IMR-90 (cell line): ENCODE results near the gene UNK. TPM values are rescaled to one million over a fixed set of nuclear protein-coding genes. Genes with fewer than 3 reads are reported as not detected.

Experiments
- ATAC-seq: fragments of 200-7000 bp; cut with Tn5 transposase; 2 replicates; pipeline ENCODE4 v1.9.1; 2020; ENCODE audit warnings: low read depth, mild to moderate bottlenecking, moderate library complexity
- BruUV-seq: library from RNA; stranded (reverse); fragments of 400-500 nt; replicated peaks from 2 replicates; lab custom pipeline; 2021; lab: Mats Ljungman, UMichigan
- CTCF ChIA-PET: fragments of 300-600 bp; formaldehyde crosslinking; extraction: SDS; loops from one replicate; lab custom pipeline; 2021; ENCODE audit warnings: antibody characterized with exemption; lab: Yijun Ruan, JAX
- POLR2A ChIA-PET: fragments of 300-600 bp; sonication (Branson Sonifier 250); formaldehyde crosslinking; loops from one replicate; lab custom pipeline; 2022; ENCODE audit warnings: antibody characterized with exemption; ENCODE audit not compliant: unreplicated experiment; lab: Charles Lee
- DNase-seq: peaks from one replicate; pipeline ENCODE4 v3.0.0; 2013
- H2AFZ ChIP-seq: replicated peaks from 2 replicates; pipeline ENCODE3; 2013; ENCODE audit warnings: low read length, mild to moderate bottlenecking; ENCODE audit not compliant: poor library complexity
- H2AK5ac ChIP-seq: 2 replicates; pipeline ENCODE4 v1.6.1; 2013; ENCODE audit warnings: low read depth, low read length, inconsistent platforms
- H2AK9ac ChIP-seq: replicated peaks from 2 replicates; pipeline ENCODE3; 2013; ENCODE audit warnings: mild to moderate bottlenecking, low read depth, low read length, moderate library complexity; ENCODE audit not compliant: poor library complexity
- H2BK120ac ChIP-seq: 2 replicates; pipeline ENCODE4 v1.6.1; 2013; ENCODE audit warnings: low read depth, low read length, inconsistent platforms
- H2BK15ac ChIP-seq: 3 replicates; pipeline ENCODE4 v1.6.1; 2013; ENCODE audit warnings: low read depth, low read length, inconsistent platforms
- H2BK20ac ChIP-seq: 2 replicates; pipeline ENCODE4 v1.6.1; 2013; ENCODE audit warnings: low read depth, mild to moderate bottlenecking, inconsistent platforms, low read length, moderate library complexity
- H2BK5ac ChIP-seq: 2 replicates; pipeline ENCODE4 v1.6.1; 2013; ENCODE audit warnings: mild to moderate bottlenecking, low read depth, low read length, inconsistent platforms; ENCODE audit not compliant: poor library complexity, severe bottlenecking
- H3K14ac ChIP-seq: replicated peaks from 2 replicates; pipeline ENCODE4 v1.6.1; 2013; ENCODE audit warnings: low read depth, low read length, inconsistent platforms
- H3K18ac ChIP-seq: 2 replicates; pipeline ENCODE4 v1.6.1; 2013; ENCODE audit warnings: low read depth, low read length, control low read depth
- H3K23ac ChIP-seq: 2 replicates; pipeline ENCODE4 v1.6.1; 2013; ENCODE audit warnings: low read depth, low read length, inconsistent platforms
- H3K27ac ChIP-seq: 2 replicates; pipeline ENCODE4 v1.5.1; 2013; ENCODE audit warnings: mild to moderate bottlenecking, control low read depth, low read length; ENCODE audit not compliant: insufficient read depth
- H3K27me3 ChIP-seq: 2 replicates; pipeline ENCODE4 v1.6.1; 2013; ENCODE audit warnings: low read length; ENCODE audit not compliant: control insufficient read depth, insufficient read depth
- H3K36me3 ChIP-seq: 2 replicates; pipeline ENCODE4 v1.6.1; 2013; ENCODE audit warnings: low read length, mixed read lengths; ENCODE audit not compliant: control insufficient read depth, insufficient read depth
- H3K4ac ChIP-seq: 2 replicates; pipeline ENCODE4 v1.6.1; 2013; ENCODE audit warnings: low read depth, low read length, inconsistent platforms
- H3K4me1 ChIP-seq: 2 replicates; pipeline ENCODE4 v1.6.1; 2013; ENCODE audit warnings: low read length, mixed read lengths; ENCODE audit not compliant: control insufficient read depth, insufficient read depth
- H3K4me2 ChIP-seq: 2 replicates; pipeline ENCODE4 v1.6.1; 2013; ENCODE audit warnings: low read depth, mild to moderate bottlenecking, control low read depth, low read length, moderate library complexity
- H3K4me3 ChIP-seq: 2 replicates; pipeline ENCODE4 v1.5.1; 2013; ENCODE audit warnings: low read depth, mild to moderate bottlenecking, control low read depth, low read length, moderate library complexity; ENCODE audit not compliant: insufficient read depth
- H3K56ac ChIP-seq: 2 replicates; pipeline ENCODE4 v1.6.1; 2013; ENCODE audit warnings: low read length, inconsistent platforms; ENCODE audit not compliant: insufficient read depth; ENCODE audit errors: extremely low read depth
- H3K79me1 ChIP-seq, 2 experiments: 2 replicates each; pipeline ENCODE4 v1.6.1; 2013; ENCODE audit warnings: low read length in 2 of 2, inconsistent platforms in 1 of 2, low read depth in 1 of 2
- H3K9ac ChIP-seq: 2 replicates; pipeline ENCODE4 v1.6.1; 2013; ENCODE audit warnings: low read depth, low read length, control low read depth
- H3K9me1 ChIP-seq: 2 replicates; pipeline ENCODE4 v1.6.1; 2013; ENCODE audit warnings: low read length, inconsistent platforms; ENCODE audit not compliant: insufficient read depth
- H3K9me3 ChIP-seq: 2 replicates; pipeline ENCODE4 v1.6.1; 2013; ENCODE audit warnings: low read length; ENCODE audit not compliant: control insufficient read depth, insufficient read depth
- H4K20me1 ChIP-seq: 2 replicates; pipeline ENCODE4 v1.6.1; 2013; ENCODE audit warnings: low read length, inconsistent platforms; ENCODE audit not compliant: insufficient read depth
- H4K5ac ChIP-seq: 2 replicates; pipeline ENCODE4 v1.6.1; 2013; ENCODE audit warnings: mild to moderate bottlenecking, low read depth, low read length, control low read depth
- H4K8ac ChIP-seq, 2 experiments: 2 replicates each; pipeline ENCODE4 v1.6.1; 2013; ENCODE audit warnings: low read depth in 2 of 2, low read length in 2 of 2, control low read depth in 1 of 2, inconsistent platforms in 1 of 2
- H4K91ac ChIP-seq: 2 replicates; pipeline ENCODE4 v1.6.1; 2013; ENCODE audit warnings: low read depth, low read length, inconsistent platforms; ENCODE audit not compliant: insufficient read depth
- CEBPB ChIP-seq: IDR thresholded peaks from 2 replicates; pipeline ENCODE4 v1.6.1; 2012; ENCODE audit warnings: low read depth, low read length, improper control_type of control experiment
- CTCF ChIP-seq: conservative IDR thresholded peaks from 2 replicates; pipeline ENCODE4 v1.5.1; 2012; ENCODE audit warnings: mild to moderate bottlenecking, low read depth, low read length, improper control_type of control experiment
- MAFK ChIP-seq: IDR thresholded peaks from 2 replicates; pipeline ENCODE4 v1.6.1; 2012; ENCODE audit warnings: low read depth, low read length, improper control_type of control experiment
- RAD21 ChIP-seq: IDR thresholded peaks from 2 replicates; pipeline ENCODE4 v1.6.1; 2012; ENCODE audit warnings: low read length, improper control_type of control experiment
- RCOR1 ChIP-seq: IDR thresholded peaks from 2 replicates; pipeline ENCODE4 v1.6.1; 2012; ENCODE audit warnings: mild to moderate bottlenecking, low read length, improper control_type of control experiment; ENCODE audit not compliant: insufficient replicate concordance
- RFX5 ChIP-seq: IDR thresholded peaks from 2 replicates; pipeline ENCODE4 v1.8.0; 2012; ENCODE audit warnings: low read depth, mild to moderate bottlenecking, low read length, moderate library complexity
- WGBS, 2 experiments: methylation state at CpG; one replicate each; pipeline versions ENCODE4 v1.1.5 to v1.1.7; 2013; ENCODE audit warnings: missing lambda C conversion rate in 2 of 2; ENCODE audit not compliant: insufficient read length in 1 of 2; ENCODE audit errors: extremely low coverage in 2 of 2; 5-methylcytosine and 5-hydroxymethylcytosine counted together
- dilution Hi-C: fragments of 300-500 bp; cut with HindIII; formaldehyde crosslinking; loops from one replicate; pipeline ENCODE4 v1.14.3; 2018; ENCODE audit warnings: low sequenced_read_pairs; ENCODE audit not compliant: unreplicated experiment
- in situ Hi-C: fragments of 300-500 bp; cut with MboI; formaldehyde crosslinking; loops from 3 replicates; pipeline ENCODE4 v1.14.3; 2019; ENCODE audit warnings: low sequenced_read_pairs, inconsistent platforms, mixed read lengths
- intact Hi-C: fragments of 100-400 bp; cut with micrococcal nuclease; formaldehyde crosslinking; loops from 2 replicates; pipeline ENCODE4 v1.10.0; 2022
- polyA plus RNA-seq, 3 experiments: library from polyadenylated mRNA; depleted of rRNA; stranded (reverse); fragments of >200 nt; gene quantifications; 2 replicates each; pipeline ENCODE4 v1.2.3, GENCODE V29; 2012; ENCODE audit warnings: low replicate concordance in 1 of 3
- total RNA-seq: library from RNA; depleted of rRNA; stranded (reverse); fragments of >200 nt; gene quantifications from 2 replicates; pipeline ENCODE4 v1.2.3, GENCODE V29; 2012

The UNK gene
- total and polyA plus RNA-seq, 2 of the 4 experiments (the other 2 are of a cell fraction): 15.4 to 17.3 TPM

GRCh38 chr17:75830164-75831031 lies 45.8 kb downstream of the UNK start:
- no peak overlapping the region for H3K27ac ChIP-seq
- no peak for ATAC-seq
- H2AK5ac ChIP-seq: no peak overlapping the region; the same call in 1 of the 2 replicates
- no peak overlapping the region for H3K4ac ChIP-seq
- H3K9me1 ChIP-seq: peaks cover 3% of the 10 kb centered on the region; the same call in 1 of the 2 replicates
- no peak overlapping the region for H3K4me3 ChIP-seq
- H3K18ac ChIP-seq: no peak overlapping the region
- CTCF ChIA-PET: interaction anchor here (0.5 to 1.2 kb wide), 6 partner anchors 13 to 265 kb away, joined by 3 to 4 read pairs (median 3); partner anchors contain the start of genes UNK and WBP2
- peak overlapping the region; percentile 23 for H2AFZ ChIP-seq
- no peaks in the 10 kb centered on the region for H3K79me1 ChIP-seq
- H3K9me3 ChIP-seq: no peaks in the 10 kb centered on the region
- no peaks in the 10 kb centered on the region; the same call in 1 of the 2 replicates for H3K27me3 ChIP-seq
- no peak overlapping the region for H3K23ac ChIP-seq
- no peak overlapping the region for H2BK5ac ChIP-seq
- no peak overlapping the region for H4K8ac ChIP-seq
- no TSS peak for BruUV-seq
- no peak overlapping the region for H2BK120ac ChIP-seq
- POLR2A ChIA-PET: no interaction called here
- H3K9ac ChIP-seq: no peak overlapping the region
- H4K91ac ChIP-seq: no peak overlapping the region
- dilution Hi-C loops: no loop called here
- no peak overlapping the region for H3K14ac ChIP-seq
- no peak overlapping the region for H2AK9ac ChIP-seq
- DNase-seq: no peak
- no peak for TF ChIP-seq CEBPB
- peak; percentile 39; the same call in 1 of the 2 replicates for TF ChIP-seq CTCF
- TF ChIP-seq MAFK: no peak
- TF ChIP-seq RAD21: no peak
- no peak for TF ChIP-seq RFX5
- TF ChIP-seq RCOR1: no peak
- 74% methylated on average over 15 of the region's 27 CpGs; no CpG with 5 or more reads in 1 of the 2 experiments for WGBS, 2 experiments
- no peak overlapping the region for H3K4me2 ChIP-seq
- no peaks in the 10 kb centered on the region for H4K20me1 ChIP-seq
- in situ Hi-C loops: no loop called here
- no peak overlapping the region for H2BK20ac ChIP-seq
- peaks cover 5% of the 10 kb centered on the region; the same call in 1 of the 2 replicates for H3K36me3 ChIP-seq
- peaks cover 3% of the 10 kb centered on the region for H3K4me1 ChIP-seq
- H3K56ac ChIP-seq: no peak overlapping the region
- intact Hi-C loops: no loop called here
- no peak overlapping the region for H4K5ac ChIP-seq
- H2BK15ac ChIP-seq: no peak overlapping the region
